NCI-H748 (cell line): ENCODE data around the gene TCEANC.
"Not testable (repeated sequence)": the region's sequence is repeated elsewhere in the genome, so short reads cannot be mapped to it uniquely, and the experiment has no call there.

Experiments used
- DNase-seq: peaks from one replicate; lab custom pipeline; 2025; ENCODE audit not compliant: unreplicated experiment; lab: John Stamatoyannopoulos, UW

Gene TCEANC

GRCh38 chrX:13652850-13653693 lies at the start of gene TCEANC:
Gene TCEANC (plus strand): TSS chrX:13653141. CDS start chrX:13662509, 9,368 bp downstream.
- DNase-seq, result peak; percentile 97

GRCh38 chrX:13605611-13606010 lies 47.3 kb upstream of the TCEANC start:
- DNase-seq, result no peak

DNA sequence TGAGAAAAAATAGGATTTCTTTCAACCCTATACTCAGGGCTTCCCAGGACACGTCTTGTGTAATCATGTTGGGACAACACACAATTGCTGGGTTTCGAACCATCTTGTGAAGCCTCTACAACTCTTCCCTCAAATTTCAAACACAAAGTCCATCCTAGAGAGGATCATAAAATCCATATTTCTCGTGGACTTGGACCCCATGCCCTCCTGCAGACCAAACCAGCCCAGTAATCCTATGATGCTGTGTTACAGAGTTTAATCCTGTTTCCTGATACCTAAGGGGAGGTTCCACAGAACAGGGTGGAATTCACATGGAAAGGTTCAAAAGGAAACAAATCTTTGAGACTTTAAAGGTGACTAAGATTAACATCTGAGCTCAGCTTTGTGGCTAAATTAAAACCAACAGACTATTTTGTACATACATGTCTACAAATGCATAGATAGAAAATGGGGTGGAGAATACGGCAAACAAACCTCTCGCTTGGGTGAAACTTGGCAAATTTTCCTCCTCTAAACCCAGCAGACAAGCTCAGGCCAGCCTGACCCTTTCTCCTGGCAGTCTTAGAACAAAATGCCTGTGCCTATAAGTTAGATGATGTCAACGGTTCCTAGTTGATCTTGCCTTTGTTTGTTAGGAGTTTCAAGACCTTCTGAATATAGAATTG lies 45.5 kb upstream of the TCEANC start:
- no peak for DNase-seq

- no peak for DNase-seq
Observed at GRCh38 chrX:13607996-13608365, 45.0 kb upstream of the TCEANC start.

- DNase-seq, result no peak
Observed at GRCh38 chrX:13614154-13614553, 38.8 kb upstream of the TCEANC start.

GRCh38 chrX:13620207-13620606 lies 32.7 kb upstream of the TCEANC start:
- no peak for DNase-seq

DNA sequence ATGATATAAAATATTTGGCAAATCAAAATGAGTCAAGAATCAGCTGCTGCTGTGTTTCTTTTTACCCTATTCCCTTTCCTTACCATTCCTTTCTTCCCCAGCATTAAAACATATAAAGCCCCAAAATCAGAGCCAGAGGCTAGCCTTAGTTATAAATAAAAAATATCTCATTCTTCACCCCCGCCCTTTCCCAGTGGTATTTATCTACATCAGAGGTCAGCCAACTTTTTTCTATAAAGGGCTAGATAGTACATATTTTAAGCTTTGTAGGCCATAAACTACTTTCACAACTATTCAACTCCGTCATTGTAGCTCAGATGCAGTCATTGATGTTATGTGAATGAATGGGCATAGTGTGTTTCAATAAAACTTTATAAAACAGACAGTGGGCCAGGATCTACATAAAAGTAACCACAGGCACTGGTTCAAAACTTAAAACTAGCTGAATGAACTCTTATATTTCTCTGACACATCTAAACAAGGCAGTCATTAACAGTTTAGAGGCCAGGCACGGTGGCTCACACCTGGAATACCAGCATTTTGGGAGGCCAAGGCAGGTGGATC lies 30.5 kb upstream of the TCEANC start:
- DNase-seq, result no peak

- DNase-seq, result no peak
Observed at GRCh38 chrX:13627306-13627705, 25.6 kb upstream of the TCEANC start.

- DNase-seq, result not testable (repeated sequence)
Observed at GRCh38 chrX:13637224-13637623, 15.7 kb upstream of the TCEANC start.

- DNase-seq, result no peak
Observed at GRCh38 chrX:13638021-13638420, 14.9 kb upstream of the TCEANC start.

DNA sequence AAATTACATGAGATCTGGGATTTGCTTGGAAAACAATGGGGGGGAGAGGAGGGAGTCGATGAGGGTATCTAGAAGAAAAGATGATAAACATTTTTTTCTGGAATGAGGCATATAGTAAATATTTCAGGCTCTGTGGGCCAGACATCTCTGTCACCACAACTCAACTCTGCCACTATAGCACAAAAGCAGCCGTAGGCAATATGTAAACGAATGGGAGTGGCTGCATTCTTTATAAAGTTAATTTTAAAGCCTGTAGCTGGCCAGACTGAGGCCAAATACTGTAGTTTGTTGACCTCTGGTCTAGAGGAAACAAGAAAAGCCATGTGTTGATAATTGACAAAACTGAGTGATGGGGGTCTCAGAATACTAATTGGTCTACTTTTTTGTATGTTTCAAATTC lies 14.1 kb upstream of the TCEANC start:
- DNase-seq, result no peak

DNA sequence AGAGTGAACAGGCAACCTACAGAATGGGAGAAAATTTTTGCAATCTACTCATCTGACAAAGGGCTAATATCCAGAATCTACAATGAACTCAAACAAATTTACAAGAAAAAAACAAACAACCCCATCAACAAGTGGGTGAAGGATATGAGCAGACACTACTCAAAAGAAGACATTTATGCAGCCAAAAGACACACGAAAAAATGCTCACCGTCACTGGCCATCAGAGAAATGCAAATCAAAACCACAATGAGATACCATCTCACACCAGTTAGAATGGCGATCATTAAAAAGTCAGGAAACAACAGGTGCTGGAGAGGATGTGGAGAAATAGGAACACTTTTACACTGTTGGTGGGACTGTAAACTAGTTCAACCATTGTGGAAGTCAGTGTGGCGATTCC lies 11.3 kb upstream of the TCEANC start:
- not testable (repeated sequence) for DNase-seq

DNA sequence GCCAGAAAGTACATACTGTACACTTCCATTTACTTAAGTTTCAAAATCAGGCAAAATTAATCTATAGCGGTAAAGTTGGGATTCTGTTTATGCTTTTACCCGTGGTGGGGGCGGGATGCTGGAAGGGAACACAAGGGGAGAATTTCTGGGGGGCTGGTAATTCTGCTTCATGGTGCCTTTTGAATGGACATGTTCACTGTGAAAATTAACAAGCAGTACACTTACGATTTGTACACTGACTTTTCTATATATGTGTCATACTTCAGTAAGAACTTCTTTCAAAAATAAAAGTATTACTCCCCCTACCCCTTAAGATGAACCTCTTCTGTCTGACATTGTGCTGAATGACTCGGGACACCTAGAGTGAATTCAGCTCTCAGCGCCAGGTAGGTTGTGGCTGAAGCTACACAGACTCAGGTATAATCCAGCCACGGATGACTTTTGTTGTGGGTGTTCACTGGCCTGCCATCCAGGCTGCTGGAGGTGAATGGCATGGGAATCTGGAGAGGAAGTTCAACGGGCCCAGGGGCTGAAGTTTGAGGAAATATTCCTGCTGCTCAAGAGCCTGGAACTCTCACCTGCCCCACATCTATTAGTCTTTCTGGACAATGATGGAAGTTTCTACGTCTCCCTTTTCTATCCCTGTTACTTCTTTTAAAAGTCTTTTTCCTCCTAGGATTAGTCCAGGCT lies 7.3 kb upstream of the TCEANC start:
- DNase-seq, result no peak

DNA sequence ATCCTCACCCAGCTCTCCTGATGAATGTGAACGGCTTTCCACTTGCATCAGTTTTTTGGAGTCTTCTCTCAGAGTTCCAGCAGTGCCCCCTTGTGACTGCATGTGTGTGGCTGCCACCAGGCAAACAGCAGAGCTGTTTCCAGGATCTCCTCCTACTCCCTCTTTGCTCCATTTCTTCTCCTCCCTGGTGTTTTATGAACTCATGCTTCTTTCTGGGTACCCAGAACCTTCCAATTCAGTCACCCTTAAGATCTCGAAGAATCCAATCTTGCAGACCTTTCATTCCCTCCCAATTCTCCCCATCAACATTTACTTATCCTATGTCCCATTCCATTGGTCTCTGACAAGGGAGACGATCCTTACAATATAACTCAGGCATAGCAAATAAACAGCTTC lies 6.8 kb upstream of the TCEANC start:
- DNase-seq, result peak; percentile 63

DNA sequence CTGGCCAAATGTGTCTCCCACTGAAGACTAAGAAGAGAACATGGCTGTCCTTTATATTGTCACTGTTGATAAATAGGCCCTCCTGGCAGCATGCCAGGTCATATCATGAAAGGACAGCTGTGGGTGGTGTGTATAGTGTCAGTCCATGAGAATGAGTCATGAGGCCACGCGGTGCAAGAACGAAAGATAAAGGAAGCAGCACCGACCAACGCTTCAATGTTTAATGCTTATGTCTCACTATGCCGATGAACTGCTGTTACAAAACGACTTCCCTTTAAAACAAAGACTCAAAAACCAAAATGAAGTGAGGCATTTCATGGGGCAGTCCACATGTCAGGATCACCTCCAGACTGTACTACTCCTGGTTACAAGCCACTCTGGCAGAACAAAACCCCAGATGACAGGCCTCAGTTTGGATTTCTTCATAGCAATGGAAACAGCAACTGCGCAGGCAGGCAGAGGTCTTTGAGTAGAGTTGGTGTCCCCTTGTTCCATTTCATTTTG lies 5.2 kb upstream of the TCEANC start:
- peak; percentile 82 for DNase-seq

DNA sequence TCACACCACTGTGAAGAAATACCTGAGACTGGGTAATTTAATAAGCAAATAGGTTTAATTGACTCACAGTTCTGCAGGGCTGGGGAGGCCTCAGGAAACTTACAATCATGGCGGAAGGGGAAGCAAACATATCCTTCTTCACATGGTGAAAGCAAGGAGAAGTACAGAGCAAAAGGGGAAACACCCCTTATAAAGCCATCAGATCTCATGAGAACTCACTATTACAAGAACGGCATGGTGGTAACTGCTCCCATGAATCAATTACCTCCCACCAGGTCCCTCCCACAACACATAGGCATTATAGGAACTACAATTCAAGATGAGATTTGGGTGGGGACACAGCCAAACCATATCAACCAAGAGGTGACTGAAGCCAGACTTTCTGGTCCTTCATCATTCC lies 4.6 kb upstream of the TCEANC start:
- DNase-seq, result not testable (repeated sequence)

GRCh38 chrX:13649838-13650237 lies 3.1 kb upstream of the TCEANC start:
- no peak for DNase-seq

DNA sequence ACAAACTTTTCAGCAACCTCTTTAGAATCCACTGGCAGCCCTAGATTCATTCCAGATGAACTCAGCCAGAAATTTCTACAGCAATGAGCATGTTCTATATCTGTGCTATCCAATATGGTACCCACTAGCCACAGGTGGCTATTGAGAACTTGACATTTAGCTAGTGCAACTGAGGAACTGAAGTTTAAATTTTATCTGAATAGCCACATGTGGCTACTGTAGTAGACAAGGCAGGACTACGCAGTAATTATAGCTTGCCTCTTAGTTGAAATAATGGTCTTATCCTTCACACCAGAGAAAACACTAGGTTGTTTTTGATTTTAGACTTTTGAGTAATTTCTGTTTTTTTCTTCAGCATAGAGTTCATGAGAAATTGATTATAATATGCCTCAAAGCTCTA lies 2.6 kb upstream of the TCEANC start:
- no peak for DNase-seq

GRCh38 chrX:13651150-13651549 lies 1.8 kb upstream of the TCEANC start:
- DNase-seq, result no peak

DNA sequence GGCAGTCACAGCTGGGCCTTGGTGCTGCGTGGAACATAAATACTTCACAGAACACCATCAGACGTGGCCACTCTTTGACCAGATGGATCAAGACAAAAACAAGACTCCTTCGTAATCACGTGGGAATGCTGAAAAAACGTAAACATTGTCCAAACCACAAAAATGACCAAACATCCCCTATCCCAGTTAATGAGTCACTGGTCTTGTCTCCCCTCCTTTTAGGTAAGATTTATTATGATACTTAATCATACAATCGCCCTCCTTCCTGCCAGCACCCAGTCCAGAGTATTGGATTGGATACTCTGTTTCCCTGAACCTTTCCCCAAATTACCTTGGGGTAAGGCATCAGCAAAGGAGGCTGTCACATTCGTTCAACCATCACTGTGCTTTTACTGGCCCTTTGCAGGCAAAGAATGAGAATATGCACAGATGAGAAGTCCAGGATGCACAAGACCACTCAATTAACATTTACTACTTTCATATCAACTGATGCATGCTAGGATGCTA lies 601 bp upstream of the TCEANC start:
- no peak for DNase-seq

DNA sequence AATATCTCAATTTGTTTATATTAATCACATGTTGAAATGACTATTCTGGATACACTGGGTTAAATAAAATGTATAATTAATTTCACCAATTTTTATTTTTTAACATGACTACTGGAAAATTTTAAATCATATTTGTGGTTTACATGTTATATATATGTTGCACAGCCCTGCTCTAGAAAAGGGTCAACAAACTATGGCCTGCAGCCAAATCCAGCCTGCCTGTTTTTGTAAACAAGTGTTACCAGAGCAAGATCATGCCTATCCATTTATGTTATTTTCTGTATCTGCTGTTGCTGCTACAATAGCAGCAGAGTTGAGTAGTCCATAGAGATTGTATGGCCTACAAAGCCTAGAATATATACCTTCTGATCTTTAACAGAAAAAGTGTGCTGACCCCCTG lies 1.2 kb downstream of the TCEANC start:
- DNase-seq, result no peak
